SH-SY5Y (cell line): Measurements from ENCODE around the gene SUGCT.

Experiments
- GATA2 ChIP-seq: IDR thresholded peaks from 2 replicates; pipeline ENCODE4 v1.6.1; 2011; ENCODE audit warnings: mild to moderate bottlenecking, low read depth, low read length
- GATA3 ChIP-seq: IDR thresholded peaks from 2 replicates; pipeline ENCODE4 v1.6.1; 2011; ENCODE audit warnings: low read depth, mild to moderate bottlenecking, low read length, moderate library complexity

DNA sequence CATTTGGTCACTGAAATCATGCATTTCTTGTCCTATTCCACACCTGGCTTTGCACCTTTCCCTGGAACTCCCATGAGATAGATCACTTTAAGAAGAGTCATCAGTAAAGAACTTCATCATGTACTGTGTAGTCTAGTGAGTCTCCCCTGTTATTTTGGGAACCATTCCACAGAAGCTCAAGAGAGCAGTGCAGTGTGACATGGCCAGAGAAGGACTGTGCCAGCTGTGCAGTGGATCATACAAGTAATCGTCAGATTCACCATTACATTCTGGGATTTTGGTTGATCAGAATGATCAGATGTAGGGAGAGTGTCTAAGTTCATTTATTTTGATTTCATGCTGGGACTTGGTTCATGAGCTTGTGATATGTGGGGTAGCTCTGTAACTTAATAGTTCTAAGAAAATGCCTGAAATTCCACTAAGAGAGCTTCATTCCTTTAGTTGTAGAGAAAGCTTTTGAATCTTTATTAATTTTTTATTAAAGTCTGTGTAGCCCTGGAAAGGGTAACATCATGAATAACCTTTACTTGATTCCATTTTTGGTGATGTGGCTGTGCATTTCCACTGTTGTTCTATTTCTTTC is 166.8 kb downstream of the SUGCT start:
- TF ChIP-seq GATA2: no peak
- TF ChIP-seq GATA3: no peak
